Stomach (tissue), 4 donors: Measurements from ENCODE around the gene MAML1.

ENCODE experiments used
- POLR2AphosphoS5 ChIP-seq, 3 donors: sonication (generic); formaldehyde crosslinking; IDR thresholded peaks; one replicate each; pipeline ENCODE4 v1.6.1; 2016; ENCODE audit warnings: antibody characterized with exemption in 3 of 3
- TF ChIP-seq, protein P1 (sequence below), 7 experiments: fragments of 450-650 bp in 4 of 7; fragments of 200-600 bp in 3 of 7; sonication (generic) in 3 of 7; IDR thresholded peaks; one replicate each; pipeline ENCODE4 v1.5.1; 2016 to 2019; ENCODE audit warnings: antibody characterized with exemption in 7 of 7, control low read depth in 2 of 7, mild to moderate bottlenecking in 1 of 7

DNA sequence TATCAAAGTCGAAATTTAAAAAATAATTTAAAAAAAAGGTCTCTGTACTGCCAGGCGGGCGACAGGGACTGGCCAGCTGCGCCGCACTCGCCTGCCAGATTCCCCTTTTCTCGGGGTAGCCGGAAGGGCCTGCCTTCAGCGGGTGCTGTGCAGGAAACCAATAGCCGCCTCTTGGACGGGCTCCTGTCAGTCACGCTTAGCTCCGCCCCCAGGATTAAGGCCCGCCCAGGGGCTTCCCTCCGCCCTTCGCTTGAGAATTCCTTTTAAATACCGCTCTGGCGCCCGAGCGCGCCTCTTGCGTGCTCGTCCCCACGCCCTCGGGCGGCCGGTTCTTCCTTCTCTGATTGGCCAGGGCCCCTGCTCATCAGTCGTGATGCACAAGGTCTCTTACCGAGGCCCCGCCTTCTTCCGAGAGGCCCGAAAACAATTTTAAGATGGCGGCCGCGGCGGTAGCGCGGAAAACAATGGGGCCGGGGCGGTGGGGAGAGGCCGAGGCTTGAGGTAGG, at the start of gene MAML1:
- TF ChIP-seq, protein P1, sequence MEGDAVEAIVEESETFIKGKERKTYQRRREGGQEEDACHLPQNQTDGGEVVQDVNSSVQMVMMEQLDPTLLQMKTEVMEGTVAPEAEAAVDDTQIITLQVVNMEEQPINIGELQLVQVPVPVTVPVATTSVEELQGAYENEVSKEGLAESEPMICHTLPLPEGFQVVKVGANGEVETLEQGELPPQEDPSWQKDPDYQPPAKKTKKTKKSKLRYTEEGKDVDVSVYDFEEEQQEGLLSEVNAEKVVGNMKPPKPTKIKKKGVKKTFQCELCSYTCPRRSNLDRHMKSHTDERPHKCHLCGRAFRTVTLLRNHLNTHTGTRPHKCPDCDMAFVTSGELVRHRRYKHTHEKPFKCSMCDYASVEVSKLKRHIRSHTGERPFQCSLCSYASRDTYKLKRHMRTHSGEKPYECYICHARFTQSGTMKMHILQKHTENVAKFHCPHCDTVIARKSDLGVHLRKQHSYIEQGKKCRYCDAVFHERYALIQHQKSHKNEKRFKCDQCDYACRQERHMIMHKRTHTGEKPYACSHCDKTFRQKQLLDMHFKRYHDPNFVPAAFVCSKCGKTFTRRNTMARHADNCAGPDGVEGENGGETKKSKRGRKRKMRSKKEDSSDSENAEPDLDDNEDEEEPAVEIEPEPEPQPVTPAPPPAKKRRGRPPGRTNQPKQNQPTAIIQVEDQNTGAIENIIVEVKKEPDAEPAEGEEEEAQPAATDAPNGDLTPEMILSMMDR (IDR thresholded peaks at IDR 0.05) = no peak
- peak; percentile 52 to 91 (median 78) for TF ChIP-seq POLR2AphosphoS5 (IDR thresholded peaks at IDR 0.05)
